GM12892 (cell line): Measurements from ENCODE around the gene DNAH1.

Experiments
- POLR2A ChIP-seq: IDR thresholded peaks from 2 replicates; pipeline ENCODE4 v1.6.1; 2011; ENCODE audit warnings: low read depth, low read length, control low read depth
- POLR2AphosphoS5 ChIP-seq: IDR thresholded peaks from 2 replicates; pipeline ENCODE4 v1.6.1; 2011; ENCODE audit warnings: low read depth, low read length, control low read depth
- TAF1 ChIP-seq: IDR thresholded peaks from 2 replicates; pipeline ENCODE4 v1.6.1; 2011; ENCODE audit warnings: low read depth, mild to moderate bottlenecking, control low read depth, low read length, borderline replicate concordance

- TF ChIP-seq POLR2A = no peak
- no peak for TF ChIP-seq POLR2AphosphoS5
- no peak for TF ChIP-seq TAF1
Measured at GRCh38 chr3:52355526-52355925, 39.4 kb downstream of the DNAH1 start.
